ENCODE data around the gene ARSA.

The ARSA gene

GRCh38 chr22:50612528-50613221, 15.3 kb downstream of the ARSA start:
- no peak for DNase-seq (ENCODE audit: low read depth)
- TF ChIP-seq CTCF (IDR thresholded peaks at IDR 0.05; ENCODE audit: low read depth, low read length, missing control alignments), result no peak

GRCh38 chr22:50612168-50612527, 15.8 kb downstream of the ARSA start:
- H3K4me3 ChIP-seq (ENCODE audit: low read depth, low read length), result no peak overlapping the region
- DNase-seq (ENCODE audit: low read depth), result no peak
- TF ChIP-seq CTCF (IDR thresholded peaks at IDR 0.05; ENCODE audit: low read depth, low read length, missing control alignments), result no peak

More at GRCh38 chr22:50612528-50613221, 15.3 kb downstream of the ARSA start:
- no peak overlapping the region for H3K4me3 ChIP-seq (ENCODE audit: low read depth, low read length)

- no peak for DNase-seq (ENCODE audit: low read depth)
- no peak for TF ChIP-seq CTCF (IDR thresholded peaks at IDR 0.05; ENCODE audit: low read depth, low read length, missing control alignments)
- no peak overlapping the region for H3K4me3 ChIP-seq (ENCODE audit: low read depth, low read length)
These were observed 16.5 kb downstream of the ARSA start for GRCh38 chr22:50611341-50612060.

GRCh38 chr22:50610581-50610980, 17.4 kb downstream of the ARSA start:
- H3K4me3 ChIP-seq (ENCODE audit: low read depth, low read length), result no peak overlapping the region
- TF ChIP-seq CTCF (IDR thresholded peaks at IDR 0.05; ENCODE audit: low read depth, low read length, missing control alignments), result no peak
- no peak for DNase-seq (ENCODE audit: low read depth)

- TF ChIP-seq CTCF (IDR thresholded peaks at IDR 0.05; ENCODE audit: low read depth, low read length, missing control alignments), result no peak
- no peak overlapping the region for H3K4me3 ChIP-seq (ENCODE audit: low read depth, low read length)
- no peak for DNase-seq (ENCODE audit: low read depth)
These were observed 17.9 kb downstream of the ARSA start for GRCh38 chr22:50610041-50610451.

- no peak overlapping the region for H3K4me3 ChIP-seq (ENCODE audit: low read depth, low read length)
- no peak for TF ChIP-seq CTCF (IDR thresholded peaks at IDR 0.05; ENCODE audit: low read depth, low read length, missing control alignments)
- no peak for DNase-seq (ENCODE audit: low read depth)
These were observed 18.4 kb downstream of the ARSA start for GRCh38 chr22:50609599-50609998.
